Activated effector memory CD4-positive, alpha-beta T cell treated with Interleukin-2 at 50 U/mL for 16 hours (primary cell): Measurements from ENCODE around the gene CHFR.
"Not testable (repeated sequence)": the region's sequence is repeated elsewhere in the genome, so short reads cannot be mapped to it uniquely, and the experiment has no call there.

Experiments used
- DNase-seq: peaks from one replicate; pipeline ENCODE4 v3.0.0-alpha.2; 2020

The CHFR gene

DNA sequence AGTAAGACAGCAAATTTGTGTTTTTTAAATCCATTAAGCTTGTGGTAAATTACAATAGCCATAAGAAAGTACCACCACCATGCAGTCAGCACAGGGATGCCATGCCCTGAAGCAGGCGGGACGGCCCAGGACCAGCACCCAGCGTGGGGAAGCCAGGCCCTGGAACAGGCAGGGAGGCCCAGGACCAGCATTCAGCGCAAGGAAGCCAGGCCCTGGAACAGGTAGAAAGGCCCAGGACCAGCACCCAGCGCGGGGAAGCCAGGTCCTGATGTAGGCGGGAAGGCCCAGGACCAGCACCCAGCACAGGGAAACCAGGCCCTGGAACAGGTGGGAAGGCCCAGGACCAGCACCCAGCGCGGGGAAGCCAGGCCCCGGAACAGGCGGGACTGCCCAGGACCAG, 13.2 kb downstream of the CHFR start:
- no peak for DNase-seq

DNA sequence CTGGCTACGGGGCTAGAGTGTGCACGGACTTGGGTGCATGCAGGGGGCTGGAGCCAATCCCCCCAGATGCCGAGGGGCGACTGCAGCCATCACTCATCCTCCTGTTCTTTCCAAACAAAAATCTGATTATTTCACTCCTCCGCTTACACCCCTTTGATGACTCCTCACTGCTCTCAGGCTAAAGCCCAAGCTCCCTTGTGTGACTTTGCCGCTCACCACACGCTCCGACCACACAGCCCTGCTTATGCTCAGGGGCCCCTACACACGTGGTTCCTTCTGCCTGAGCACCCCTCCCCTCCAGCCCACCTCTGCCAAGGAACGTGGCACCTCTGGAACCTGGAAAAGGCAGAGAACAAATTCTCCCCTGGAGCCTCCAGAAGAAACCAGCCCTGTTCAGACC, 13.7 kb downstream of the CHFR start:
- no peak for DNase-seq

DNA sequence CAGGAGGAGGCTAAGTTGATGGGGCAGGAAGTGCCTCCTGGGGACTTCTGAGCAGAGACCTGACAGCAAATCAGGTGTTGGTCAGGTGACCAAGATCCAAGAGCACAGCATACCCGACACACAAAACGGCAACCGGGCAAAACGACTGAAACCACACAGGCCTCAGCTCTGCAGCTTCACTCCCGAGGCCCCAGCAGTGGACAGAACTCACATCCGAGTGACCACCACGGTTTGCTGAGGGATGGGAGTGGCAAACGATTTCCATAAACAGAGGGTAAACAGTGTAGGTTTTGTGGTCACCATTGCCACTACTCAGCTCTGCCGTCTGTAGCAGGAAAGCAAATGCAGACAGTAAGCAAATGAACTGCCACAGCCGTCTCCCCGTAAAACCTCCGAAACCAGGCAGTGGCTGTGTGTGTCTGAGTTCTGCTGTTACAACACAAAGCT, 14.4 kb downstream of the CHFR start:
- peak; percentile 6 for DNase-seq

DNA sequence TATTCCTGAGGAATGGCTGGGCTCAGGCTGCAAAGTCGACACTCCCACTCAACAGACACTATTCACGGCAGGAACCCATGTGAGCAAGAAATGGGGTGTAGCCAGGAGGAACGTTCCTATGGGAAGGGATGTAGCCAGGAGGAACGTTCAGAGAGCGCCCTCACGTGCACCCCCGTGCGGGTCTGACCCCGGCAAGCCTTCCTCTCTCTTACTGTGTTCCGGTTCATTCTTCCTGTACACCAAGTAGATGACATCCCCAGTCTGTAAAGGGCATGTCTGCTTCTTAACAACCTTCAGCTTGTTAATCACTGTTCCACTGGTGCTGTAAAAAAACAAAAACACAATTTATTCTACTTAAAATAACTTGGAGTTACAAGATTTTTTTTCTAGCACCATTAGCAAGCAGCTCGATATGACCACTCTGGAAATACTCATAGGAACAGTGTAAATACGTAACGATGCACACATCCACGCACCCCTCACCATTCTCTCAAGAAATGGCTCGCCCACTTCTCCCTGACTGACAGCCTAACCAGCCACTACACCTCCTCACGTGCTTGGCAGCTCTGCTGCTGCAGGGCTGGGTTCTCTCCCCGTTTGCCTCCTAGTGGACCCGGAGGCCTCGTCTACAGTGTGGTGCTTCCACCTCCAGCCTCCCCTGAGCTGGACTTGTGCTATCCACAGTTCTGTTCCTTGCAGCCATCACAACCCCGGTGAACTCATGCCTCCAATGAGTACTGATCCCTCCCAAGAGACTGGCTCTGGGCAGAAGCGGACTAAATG, 15.1 kb downstream of the CHFR start:
- DNase-seq = no peak

DNA sequence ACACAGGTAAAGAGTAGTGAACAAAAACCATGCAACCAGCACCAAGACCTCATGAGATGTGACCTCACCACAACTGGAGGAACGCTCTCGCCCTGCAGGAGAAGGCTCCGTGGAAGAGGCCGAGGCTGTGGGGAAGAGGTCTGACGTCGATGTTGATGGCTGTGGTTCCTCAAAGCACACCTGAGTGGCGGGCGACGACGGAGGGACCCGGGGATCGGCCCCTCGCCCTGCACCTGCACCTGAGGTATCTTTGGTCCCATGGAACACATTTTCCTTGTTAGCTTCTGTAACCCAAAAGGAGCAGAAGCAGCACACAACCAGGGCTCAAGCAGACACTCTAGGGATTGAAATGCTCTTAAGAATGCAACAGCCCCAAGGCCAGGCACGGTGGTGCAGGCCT, 17.9 kb downstream of the CHFR start:
- no peak for DNase-seq

DNA sequence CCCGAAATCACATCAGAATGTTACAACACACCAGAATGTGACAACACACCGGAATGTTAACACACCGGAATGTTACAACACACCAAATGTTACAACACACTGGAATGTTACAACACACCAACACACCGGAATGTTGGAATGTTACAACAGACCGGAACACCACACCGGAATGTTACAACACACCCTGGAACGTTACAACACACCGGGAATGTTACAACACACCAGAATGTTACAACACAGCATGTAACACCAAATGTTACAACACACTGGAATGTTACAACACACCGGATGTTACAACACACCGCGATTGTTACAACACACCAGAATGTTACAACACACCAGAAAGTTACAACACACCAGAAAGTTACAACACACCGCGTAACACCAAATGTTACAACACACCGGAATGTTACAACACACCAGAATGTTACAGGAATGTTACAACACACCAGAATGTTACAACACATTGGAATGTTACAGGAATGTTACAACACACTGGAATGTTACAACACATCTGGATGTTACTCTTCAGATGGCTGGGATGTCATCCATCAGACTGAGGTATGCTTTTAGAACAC, 21.1 kb downstream of the CHFR start:
- no peak for DNase-seq

DNA sequence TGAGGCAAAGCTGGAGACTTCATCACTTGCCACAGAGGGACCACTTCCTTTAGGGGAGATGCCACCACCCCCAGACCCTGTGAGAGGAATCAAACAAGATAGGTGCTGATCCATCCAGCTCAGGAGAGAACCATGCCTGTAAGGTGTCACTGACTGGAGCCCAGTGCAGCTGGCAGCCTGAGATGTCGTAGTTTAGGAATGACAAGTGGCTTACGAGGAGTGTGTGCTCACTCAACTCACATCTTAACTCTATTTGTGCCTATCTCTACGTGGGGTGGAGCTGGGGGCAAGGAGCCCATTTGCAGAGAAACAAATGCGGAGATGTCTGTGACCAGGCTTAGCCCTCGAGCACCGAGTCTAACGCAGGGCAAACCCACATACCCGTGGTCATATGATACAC, 25.8 kb downstream of the CHFR start:
- no peak for DNase-seq

DNA sequence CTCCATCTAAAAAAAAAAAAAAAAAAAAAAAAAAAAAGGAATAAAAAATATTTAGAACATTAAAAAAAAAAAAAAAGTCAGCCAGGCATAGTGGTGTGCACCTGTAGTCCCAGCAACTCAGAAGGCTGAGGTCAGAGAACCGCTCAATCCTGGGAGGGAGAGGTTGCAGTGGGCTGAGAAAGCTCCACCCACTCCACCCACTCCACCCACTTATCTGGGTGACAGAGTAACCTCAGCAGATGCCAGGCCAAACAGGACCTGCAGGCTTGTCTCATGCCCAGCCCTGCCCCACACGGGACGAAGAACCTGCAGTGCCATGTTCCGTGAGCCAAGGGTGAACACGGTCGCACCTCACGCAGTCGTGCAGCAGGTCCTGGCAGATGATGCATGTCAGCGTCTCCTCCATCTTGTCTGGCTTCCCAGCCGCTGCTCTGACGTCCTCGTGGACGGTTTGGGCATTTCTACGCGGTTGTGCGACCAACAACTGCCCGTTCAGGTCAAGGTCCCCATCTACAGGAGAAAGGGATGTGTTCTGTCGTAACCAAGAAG, 28.6 kb downstream of the CHFR start:
- no peak for DNase-seq

DNA sequence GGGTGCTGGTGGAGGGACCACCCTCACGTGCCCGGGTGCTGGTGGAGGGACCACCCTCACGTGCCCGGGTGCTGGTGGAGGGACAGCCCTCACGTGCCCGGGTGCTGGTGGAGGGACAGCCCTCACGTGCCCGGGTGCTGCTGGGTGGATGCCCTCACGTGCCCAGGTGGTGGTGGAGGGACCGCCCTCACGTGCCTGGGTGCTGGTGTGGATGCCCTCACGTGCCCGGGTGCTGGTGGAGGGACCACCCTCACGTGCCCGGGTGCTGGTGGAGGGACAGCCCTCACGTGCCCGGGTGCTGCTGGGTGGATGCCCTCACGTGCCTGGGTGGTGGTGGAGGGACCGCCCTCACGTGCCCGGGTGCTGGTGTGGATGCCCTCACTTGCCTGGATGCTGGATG, 30.4 kb downstream of the CHFR start:
- DNase-seq = not testable (repeated sequence)

DNA sequence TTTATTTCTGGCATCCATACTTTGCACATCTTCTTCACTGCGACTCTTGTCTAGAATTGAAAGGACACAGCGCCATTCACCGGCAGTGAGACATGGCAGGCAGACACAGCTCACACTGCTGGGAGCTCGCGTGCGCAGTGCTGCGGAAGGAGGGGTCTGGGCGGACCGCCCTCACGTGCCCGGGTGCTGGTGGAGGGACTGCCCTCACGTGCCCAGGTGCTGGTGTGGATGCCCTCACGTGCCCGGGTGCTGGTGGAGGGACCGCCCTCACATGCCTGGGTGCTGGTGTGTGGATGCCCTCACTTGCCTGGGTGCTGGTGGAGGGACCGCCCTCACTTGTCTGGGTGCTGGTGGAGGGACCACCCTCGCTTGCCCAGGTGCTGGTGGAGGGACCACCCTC, 30.8 kb downstream of the CHFR start:
- no peak for DNase-seq

DNA sequence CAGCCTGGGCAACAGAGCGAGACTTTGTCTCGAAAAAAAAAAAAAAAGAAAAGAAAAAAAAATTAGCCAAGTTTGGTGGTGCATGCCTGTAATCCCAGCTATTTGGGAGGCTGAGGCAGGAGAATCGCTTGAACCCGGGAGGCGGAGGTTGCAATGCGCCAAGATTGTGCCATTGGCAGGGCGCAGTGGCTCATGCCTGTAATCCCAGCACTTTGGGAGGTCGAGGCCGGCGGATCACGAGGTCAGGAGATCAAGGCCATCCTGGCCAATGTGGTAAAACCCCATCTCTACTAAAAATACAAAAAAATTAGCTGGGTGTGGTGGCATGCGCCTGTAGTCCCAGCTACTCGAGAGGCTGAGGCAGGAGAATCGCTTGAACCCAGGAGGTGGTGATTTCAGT, 32.2 kb downstream of the CHFR start:
- DNase-seq = not testable (repeated sequence)

DNA sequence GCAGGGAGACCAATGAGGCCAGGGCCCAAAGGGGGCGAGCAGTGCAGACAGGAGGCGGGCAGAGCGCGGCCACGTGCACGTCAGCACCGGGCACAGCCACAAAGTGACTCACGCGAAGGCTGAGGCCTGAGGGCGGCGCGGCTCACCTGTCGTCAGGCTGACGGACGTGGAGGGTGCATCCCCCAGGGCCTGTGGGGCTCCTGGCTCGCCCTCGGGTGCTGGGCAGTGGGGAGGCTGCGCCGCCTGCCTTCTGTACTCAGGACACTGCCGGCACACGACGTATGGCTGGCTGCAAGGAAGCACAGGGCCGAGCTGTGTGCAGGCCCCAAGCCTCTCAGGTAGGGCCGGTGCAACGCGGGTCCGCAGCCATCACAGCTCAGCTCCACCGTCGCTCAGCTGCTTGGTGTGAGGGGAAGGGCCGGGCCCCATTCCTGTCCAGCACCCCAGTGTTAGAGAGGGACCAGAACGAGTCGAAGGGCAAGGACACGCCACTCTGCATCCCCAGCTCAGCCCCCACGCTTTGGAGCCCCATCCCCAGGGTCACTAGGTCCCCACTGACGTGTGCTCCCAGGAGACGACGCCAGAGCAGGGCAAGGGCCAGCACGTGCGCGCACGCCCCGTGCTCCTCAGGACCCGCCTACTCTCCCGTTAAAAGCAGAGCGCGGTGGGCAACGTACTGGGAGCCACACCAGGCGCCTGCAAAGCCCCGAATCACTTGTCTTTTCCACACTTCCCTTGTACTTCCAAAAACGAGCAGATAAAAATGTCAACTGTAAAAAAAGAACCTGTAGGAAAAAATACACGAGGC, 33.9 kb downstream of the CHFR start:
- no peak for DNase-seq

DNA sequence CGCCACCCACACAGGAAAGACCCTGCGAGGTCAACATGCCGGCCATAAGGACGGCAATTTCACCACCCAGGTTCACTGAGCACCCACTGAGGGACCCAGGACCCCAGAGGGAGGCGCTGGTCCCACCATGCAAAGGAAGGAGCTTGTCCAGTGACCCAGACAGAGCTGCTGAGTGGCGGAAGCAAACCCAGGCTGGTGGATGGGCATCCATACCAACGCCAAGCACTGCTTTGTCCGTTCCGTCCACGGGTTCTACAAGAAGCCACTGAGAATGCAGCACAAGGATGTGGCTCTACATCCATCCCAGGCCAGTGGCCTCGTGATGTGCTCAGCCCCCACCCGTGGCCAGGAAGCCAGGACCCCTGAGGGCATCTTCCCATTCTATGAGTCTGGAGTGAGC, 34.9 kb downstream of the CHFR start:
- DNase-seq = no peak

DNA sequence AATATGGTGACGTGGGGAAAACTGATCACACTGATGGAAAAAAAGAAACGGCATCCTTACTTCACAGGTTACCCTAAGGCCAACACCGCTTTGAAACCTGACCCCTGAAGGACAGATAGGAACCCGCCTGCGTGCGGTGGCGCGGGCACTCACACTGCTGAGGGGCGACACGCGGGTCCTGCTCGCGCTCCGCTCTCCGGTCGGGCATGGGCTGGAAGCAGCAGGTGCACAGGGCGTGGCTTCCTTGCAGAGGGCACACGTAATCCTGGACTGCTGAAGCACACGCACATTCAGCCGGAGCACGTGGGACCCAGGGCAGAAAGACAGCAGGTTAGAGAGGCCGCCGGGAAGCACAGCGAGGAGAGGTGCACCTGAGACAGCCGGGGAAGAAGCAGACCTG, 35.9 kb downstream of the CHFR start:
- DNase-seq = no peak

DNA sequence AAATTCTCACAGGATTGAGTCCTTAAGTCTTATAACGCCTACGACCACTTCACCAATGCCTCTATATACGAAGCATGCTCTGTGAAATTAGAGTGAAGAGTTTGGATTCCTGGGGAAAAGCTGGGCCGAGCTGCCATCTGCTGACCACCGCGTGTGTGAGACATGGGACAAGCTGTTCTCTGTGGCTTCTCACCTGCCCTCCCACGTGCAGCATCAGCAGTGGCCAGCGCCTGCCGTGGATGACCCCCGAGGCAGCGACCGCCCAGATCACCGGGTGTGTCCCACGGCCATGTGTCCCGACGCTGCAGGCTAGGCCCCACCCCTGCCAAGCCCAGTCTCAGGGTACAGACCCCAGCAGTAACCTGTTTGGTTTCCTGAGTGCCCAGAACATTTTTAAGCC, 37.1 kb downstream of the CHFR start:
- no peak for DNase-seq

DNA sequence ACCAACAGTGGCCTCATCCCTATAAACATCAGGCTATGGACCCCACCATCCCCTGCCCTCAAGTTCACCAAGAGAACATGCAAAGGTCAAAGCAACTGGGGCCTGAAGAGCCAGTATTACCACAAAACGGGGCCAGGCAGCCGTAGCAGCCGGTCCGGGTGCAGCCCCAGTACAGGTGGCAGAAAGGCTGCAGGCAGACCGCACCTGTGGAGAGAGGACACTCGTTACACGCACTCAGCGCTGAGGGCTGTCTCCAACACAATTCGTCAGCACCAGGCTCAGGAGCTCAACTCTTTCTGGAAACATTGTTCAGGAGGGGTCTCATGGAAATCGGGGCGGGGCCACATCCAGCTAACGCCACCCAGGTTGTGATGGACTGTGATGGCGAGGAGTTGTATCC, 38.9 kb downstream of the CHFR start:
- DNase-seq = no peak

DNA sequence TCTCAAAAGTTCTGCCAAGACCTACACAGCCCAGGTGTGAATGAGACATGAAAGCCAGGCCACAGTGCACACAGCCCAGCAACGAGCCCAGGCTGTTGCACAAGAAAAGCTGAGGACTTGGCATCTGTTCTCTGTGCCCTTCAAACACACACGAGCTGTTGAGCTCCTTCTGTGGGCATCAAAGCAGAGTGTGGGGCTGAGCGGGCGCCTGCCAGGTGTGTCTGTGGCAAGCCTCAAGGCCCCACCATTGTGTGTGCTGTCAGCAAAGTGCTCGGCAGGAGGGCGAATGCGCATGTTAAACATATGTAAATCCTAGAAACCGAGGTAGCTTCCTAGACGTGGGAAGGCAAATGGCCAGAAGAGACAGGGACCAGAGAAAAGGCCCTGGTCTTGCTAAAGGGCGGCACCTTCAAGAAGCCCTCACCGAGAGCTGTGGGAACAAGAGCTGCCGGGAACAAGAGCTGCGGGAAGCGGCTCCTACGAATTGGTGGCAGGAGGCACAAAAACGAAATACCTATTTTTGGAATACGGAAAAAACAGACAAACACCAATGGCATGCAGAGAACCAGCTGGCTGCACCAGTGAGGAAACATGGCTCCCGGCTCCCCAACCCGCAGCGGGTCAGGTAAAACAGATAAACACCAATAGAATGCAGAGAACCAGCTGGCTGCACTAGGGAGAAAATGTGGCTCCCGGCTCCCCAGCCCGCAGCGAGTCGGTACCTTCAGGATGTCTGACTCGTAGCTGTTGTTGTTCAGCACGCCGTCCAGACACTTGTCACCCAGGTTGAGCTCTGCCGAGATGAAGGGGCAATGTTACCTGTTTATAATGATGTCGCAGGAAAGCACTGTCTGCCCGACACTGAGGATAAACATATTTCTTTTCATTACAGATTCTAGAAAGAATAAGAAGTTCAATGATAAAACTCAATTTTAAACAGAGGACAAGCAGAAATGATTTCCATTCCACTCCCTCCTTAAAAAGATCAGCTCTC, 39.7 kb downstream of the CHFR start:
- no peak for DNase-seq

DNA sequence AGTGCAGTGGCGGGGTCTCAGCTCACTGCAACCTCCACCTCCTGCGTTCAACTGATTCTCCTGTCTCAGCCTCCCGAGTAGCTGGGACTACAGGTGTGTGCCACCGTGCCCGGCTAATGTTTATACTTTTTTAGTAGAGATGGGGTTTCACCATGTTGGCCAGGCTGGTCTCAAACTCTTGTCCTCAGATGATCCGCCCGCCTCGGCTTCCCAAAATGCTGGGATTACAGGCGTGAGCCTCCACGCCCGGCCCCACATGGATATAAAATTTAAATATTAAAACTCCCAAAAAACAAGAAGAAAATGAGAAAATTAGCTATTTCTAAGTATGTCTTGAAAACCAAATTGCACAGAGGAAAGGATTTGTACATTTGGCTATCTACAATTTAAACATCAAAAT, 42.7 kb downstream of the CHFR start:
- DNase-seq = not testable (repeated sequence)

DNA sequence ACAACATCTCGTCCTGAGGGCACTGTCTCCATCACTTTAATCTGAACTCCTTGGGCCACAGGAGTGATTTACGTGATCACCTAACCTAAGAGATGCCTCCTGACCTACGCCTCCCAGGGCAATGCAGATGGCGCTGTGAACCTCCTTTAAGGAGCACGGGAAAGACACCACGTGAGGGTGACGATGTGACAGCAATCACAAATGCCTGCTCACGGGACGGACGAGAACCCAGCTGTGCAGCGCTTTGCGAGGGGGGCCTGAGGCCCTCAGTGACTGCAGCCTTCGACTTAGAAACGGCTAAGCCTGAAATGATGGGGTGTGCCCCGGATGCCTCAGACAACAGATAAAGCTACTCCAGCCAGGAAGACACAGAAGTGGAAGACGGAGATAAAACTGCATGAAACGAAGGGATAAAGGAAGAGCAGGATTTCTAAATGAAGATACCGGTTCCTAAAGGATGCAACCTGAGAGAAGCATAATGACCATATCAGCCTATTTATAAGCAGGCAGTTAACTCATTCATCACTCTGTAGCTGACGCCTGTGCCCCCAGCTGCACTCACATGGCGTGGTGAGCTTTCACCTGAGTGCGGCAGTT, 44.9 kb downstream of the CHFR start:
- DNase-seq = no peak

DNA sequence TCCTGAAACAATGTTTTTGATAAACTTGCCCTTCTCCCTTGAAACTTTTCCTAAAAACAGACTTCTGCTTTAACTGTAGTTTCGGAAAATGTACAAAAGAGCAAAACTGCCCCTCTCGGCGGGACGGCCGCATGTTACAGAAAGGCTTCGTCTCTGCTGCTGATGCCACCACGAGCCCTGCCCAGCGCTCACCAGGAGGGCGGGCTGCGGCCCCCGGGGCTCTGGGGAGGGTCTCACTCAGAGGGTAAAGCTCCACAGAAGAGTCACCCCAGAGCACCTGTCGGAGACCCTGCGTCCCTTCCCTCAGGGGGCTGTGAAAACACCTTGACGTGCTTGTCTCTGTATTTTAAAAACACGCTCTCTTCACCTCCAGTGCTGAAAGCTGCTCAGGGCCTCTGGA, 46.3 kb downstream of the CHFR start:
- DNase-seq = no peak

DNA sequence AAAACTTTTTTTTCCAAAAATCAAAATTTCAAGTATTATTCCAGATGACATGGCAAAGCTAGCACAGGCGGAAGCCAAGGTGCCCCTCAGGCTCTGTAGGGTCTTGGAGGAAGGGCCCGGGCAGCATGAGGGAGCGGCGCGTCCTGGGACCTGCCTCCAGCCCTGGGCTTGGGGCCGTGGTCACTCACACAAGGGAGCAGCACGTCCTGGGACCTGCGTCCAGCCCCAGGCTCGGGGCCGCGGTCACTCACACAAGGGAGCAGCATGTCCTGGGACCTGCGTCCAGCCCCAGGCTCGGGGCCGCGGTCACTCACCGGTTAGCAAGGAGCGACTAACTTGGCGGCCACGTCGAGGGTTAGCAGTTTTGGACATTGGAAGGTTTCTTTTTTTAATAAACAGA, 46.9 kb downstream of the CHFR start:
- no peak for DNase-seq
